Endothelial cell of umbilical vein (primary cell): Measurements from ENCODE around the gene CPNE2.

Source experiments
- FOS ChIP-seq: IDR thresholded peaks from 2 replicates; pipeline ENCODE4 v1.6.1; 2011; ENCODE audit warnings: mild to moderate bottlenecking, low read length, moderate library complexity, borderline replicate concordance; ENCODE audit not compliant: insufficient read depth
- GATA2 ChIP-seq: IDR thresholded peaks from 2 replicates; pipeline ENCODE4 v1.7.0; 2011; ENCODE audit warnings: low read depth, mild to moderate bottlenecking, moderate library complexity, mixed read lengths, low read length; ENCODE audit not compliant: insufficient read length, insufficient read depth
- MAX ChIP-seq: IDR thresholded peaks from 2 replicates; pipeline ENCODE4 v1.6.1; 2011; ENCODE audit not compliant: insufficient read depth, insufficient read length
- POLR2A ChIP-seq: IDR thresholded peaks from 2 replicates; pipeline ENCODE4 v1.6.1; 2012; ENCODE audit warnings: low read depth, mild to moderate bottlenecking, control low read depth, low read length
- TF ChIP-seq, protein P1 (sequence below), 2 donors: IDR thresholded peaks; 1 replicate in 1 of 2; 2 replicates in 1 of 2; pipeline ENCODE4 v1.5.1; 2011; ENCODE audit warnings: low read length in 2 of 2, mild to moderate bottlenecking in 2 of 2, moderate library complexity in 2 of 2, control low read depth in 1 of 2, inconsistent platforms in 1 of 2, low read depth in 1 of 2; ENCODE audit not compliant: insufficient read depth in 1 of 2; ENCODE audit errors: extremely low read depth in 1 of 2

GRCh38 chr16:57067347-57067746, 25.0 kb upstream of the CPNE2 start:
- TF ChIP-seq, protein P1, sequence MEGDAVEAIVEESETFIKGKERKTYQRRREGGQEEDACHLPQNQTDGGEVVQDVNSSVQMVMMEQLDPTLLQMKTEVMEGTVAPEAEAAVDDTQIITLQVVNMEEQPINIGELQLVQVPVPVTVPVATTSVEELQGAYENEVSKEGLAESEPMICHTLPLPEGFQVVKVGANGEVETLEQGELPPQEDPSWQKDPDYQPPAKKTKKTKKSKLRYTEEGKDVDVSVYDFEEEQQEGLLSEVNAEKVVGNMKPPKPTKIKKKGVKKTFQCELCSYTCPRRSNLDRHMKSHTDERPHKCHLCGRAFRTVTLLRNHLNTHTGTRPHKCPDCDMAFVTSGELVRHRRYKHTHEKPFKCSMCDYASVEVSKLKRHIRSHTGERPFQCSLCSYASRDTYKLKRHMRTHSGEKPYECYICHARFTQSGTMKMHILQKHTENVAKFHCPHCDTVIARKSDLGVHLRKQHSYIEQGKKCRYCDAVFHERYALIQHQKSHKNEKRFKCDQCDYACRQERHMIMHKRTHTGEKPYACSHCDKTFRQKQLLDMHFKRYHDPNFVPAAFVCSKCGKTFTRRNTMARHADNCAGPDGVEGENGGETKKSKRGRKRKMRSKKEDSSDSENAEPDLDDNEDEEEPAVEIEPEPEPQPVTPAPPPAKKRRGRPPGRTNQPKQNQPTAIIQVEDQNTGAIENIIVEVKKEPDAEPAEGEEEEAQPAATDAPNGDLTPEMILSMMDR (IDR thresholded peaks at IDR 0.05; ENCODE audit: extremely low read depth in 1 of 2, insufficient read depth in 1 of 2, low read depth in 1 of 2, low read length in 2 of 2): no peak
- no peak for TF ChIP-seq MAX
- no peak for TF ChIP-seq POLR2A
- no peak for TF ChIP-seq GATA2
- TF ChIP-seq FOS: no peak
